HEK293 (cell line): ENCODE results near the gene GALNT9.

Source experiments
- CTCF ChIA-PET: fragments of 350-600 bp; formaldehyde crosslinking; extraction: SDS; loops from one replicate; lab custom pipeline; 2021; ENCODE audit warnings: antibody characterized with exemption; lab: Yijun Ruan, JAX
- POLR2A ChIA-PET: fragments of 300-600 bp; formaldehyde crosslinking; extraction: SDS; loops from one replicate; lab custom pipeline; 2020; ENCODE audit warnings: antibody characterized with exemption, inconsistent platforms; lab: Yijun Ruan, JAX
- H3K27ac ChIP-seq: fragments of 200-500 bp; sonication (Bioruptor generic); 2 replicates; pipeline ENCODE4 v1.5.1; 2014; ENCODE audit warnings: low read depth, low read length, control low read depth, inconsistent platforms; ENCODE audit errors: extremely low read depth
- H3K36me3 ChIP-seq, 2 experiments: fragments of 200-500 bp in 1 of 2; sonication (Bioruptor generic) in 1 of 2; 1 replicate in 1 of 2; 2 replicates in 1 of 2; pipeline ENCODE4 v1.5.1; 2014 to 2017; ENCODE audit warnings: inconsistent platforms in 2 of 2, low read length in 2 of 2; ENCODE audit not compliant: control insufficient read depth in 2 of 2, insufficient read depth in 1 of 2
- H3K4me1 ChIP-seq: fragments of 200-500 bp; sonication (Bioruptor generic); 2 replicates; pipeline ENCODE4 v1.5.1; 2014; ENCODE audit warnings: mild to moderate bottlenecking, low read length, inconsistent platforms; ENCODE audit not compliant: control insufficient read depth, insufficient read depth
- H3K4me3 ChIP-seq: 2 replicates; pipeline ENCODE4 v1.5.1; 2011; ENCODE audit warnings: low read depth, mild to moderate bottlenecking, control low read depth, low read length, moderate library complexity
- H3K9me3 ChIP-seq: fragments of 200-500 bp; sonication (Bioruptor generic); 2 replicates; pipeline ENCODE4 v1.5.1; 2014; ENCODE audit warnings: low read depth, low read length, inconsistent platforms; ENCODE audit not compliant: control insufficient read depth, insufficient read depth
- KLF9 ChIP-seq: fragments of 450-650 bp; formaldehyde crosslinking; IDR thresholded peaks from 2 replicates; pipeline ENCODE4 v1.5.1; 2016; ENCODE audit warnings: missing biosample characterization, missing genetic modification characterization, low read depth
- SP2 ChIP-seq: fragments of 450-650 bp; formaldehyde crosslinking; IDR thresholded peaks from 2 replicates; pipeline ENCODE4 v1.5.1; 2016; ENCODE audit warnings: missing biosample characterization, missing genetic modification characterization
- ZBTB17 ChIP-seq: fragments of 450-650 bp; formaldehyde crosslinking; IDR thresholded peaks from 2 replicates; pipeline ENCODE4 v1.5.1; 2016; ENCODE audit warnings: missing biosample characterization, missing genetic modification characterization
- ZFP3 ChIP-seq: fragments of 450-650 bp; formaldehyde crosslinking; IDR thresholded peaks from 2 replicates; pipeline ENCODE4 v1.5.1; 2016; ENCODE audit warnings: low read depth, missing biosample characterization, missing genetic modification characterization
- ZFP69B ChIP-seq: fragments of 450-650 bp; formaldehyde crosslinking; IDR thresholded peaks from 2 replicates; pipeline ENCODE4 v1.5.1; 2016; ENCODE audit warnings: missing biosample characterization, missing genetic modification characterization
- ZNF114 ChIP-seq: fragments of 450-650 bp; formaldehyde crosslinking; IDR thresholded peaks from 2 replicates; pipeline ENCODE4 v1.5.0; 2017; ENCODE audit warnings: missing biosample characterization, missing genetic modification characterization
- ZNF155 ChIP-seq: fragments of 450-650 bp; formaldehyde crosslinking; IDR thresholded peaks from 2 replicates; pipeline ENCODE4 v1.5.1; 2016; ENCODE audit warnings: missing biosample characterization, missing genetic modification characterization
- ZNF169 ChIP-seq: fragments of 450-650 bp; formaldehyde crosslinking; IDR thresholded peaks from 2 replicates; pipeline ENCODE4 v1.5.1; 2016; ENCODE audit warnings: missing biosample characterization, missing genetic modification characterization
- ZNF211 ChIP-seq: fragments of 450-650 bp; formaldehyde crosslinking; IDR thresholded peaks from 2 replicates; pipeline ENCODE4 v1.5.1; 2016; ENCODE audit warnings: low read depth, missing biosample characterization, missing genetic modification characterization
- ZNF248 ChIP-seq: fragments of 450-650 bp; formaldehyde crosslinking; IDR thresholded peaks from 2 replicates; pipeline ENCODE4 v1.5.1; 2017; ENCODE audit warnings: missing biosample characterization, missing genetic modification characterization
- ZNF37A ChIP-seq: fragments of 450-650 bp; IDR thresholded peaks from 2 replicates; pipeline ENCODE4 v1.5.1; 2018; ENCODE audit warnings: missing biosample characterization, missing genetic modification characterization
- ZNF473 ChIP-seq: fragments of 450-650 bp; formaldehyde crosslinking; IDR thresholded peaks from 2 replicates; pipeline ENCODE4 v1.5.1; 2017; ENCODE audit warnings: missing biosample characterization, missing genetic modification characterization
- ZNF529 ChIP-seq: fragments of 450-650 bp; formaldehyde crosslinking; IDR thresholded peaks from 2 replicates; pipeline ENCODE4 v1.5.1; 2017; ENCODE audit warnings: missing genetic modification characterization, missing biosample characterization; ENCODE audit not compliant: insufficient replicate concordance
- ZNF768 ChIP-seq: fragments of 450-650 bp; formaldehyde crosslinking; IDR thresholded peaks from 2 replicates; pipeline ENCODE4 v1.5.1; 2018; ENCODE audit warnings: missing biosample characterization, mild to moderate bottlenecking, missing genetic modification characterization
- ZNF777 ChIP-seq: fragments of 450-650 bp; formaldehyde crosslinking; IDR thresholded peaks from 2 replicates; pipeline ENCODE4 v1.5.1; 2017; ENCODE audit warnings: missing biosample characterization, missing genetic modification characterization, borderline replicate concordance
- ZNF791 ChIP-seq: fragments of 450-650 bp; formaldehyde crosslinking; IDR thresholded peaks from 2 replicates; pipeline ENCODE4 v1.5.1; 2016; ENCODE audit warnings: missing biosample characterization, missing genetic modification characterization
- TF ChIP-seq, protein P1 (sequence below): fragments of 450-650 bp; formaldehyde crosslinking; IDR thresholded peaks from 2 replicates; pipeline ENCODE4 v1.5.1; 2016; ENCODE audit warnings: missing biosample characterization, missing genetic modification characterization
- TF ChIP-seq, protein P2 (sequence below): fragments of 450-650 bp; formaldehyde crosslinking; IDR thresholded peaks from 2 replicates; pipeline ENCODE4 v1.5.1; 2016; ENCODE audit warnings: missing biosample characterization, missing genetic modification characterization
- TF ChIP-seq, protein P3 (sequence below): fragments of 450-650 bp; formaldehyde crosslinking; IDR thresholded peaks from 2 replicates; pipeline ENCODE4 v1.5.1; 2016; ENCODE audit warnings: missing biosample characterization, missing genetic modification characterization

Gene GALNT9

DNA sequence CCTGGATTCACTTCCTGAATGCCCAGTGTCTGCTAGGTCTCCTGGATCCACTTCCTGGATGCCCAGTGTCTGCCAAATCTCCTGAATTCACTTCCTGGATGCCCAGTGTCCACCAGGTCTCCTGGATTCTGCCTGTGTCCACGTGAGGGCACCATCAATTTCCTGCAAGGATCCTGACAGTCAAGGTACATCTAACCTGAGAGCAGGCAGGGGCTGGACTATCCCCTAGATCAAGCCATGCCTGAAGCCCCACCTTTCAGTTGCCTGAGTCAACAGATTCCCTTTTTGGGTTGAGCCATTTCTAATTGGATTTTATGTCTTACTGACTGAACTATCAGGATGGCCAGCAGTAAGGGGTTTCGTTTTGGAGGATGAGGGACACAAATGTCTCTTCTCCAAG, 49.5 kb downstream of the GALNT9 start:
- TF ChIP-seq ZBTB17 (tag by site-specific recombination), result no peak
- TF ChIP-seq ZNF211 (tag by site-specific recombination), result no peak
- TF ChIP-seq ZFP69B, result no peak
- TF ChIP-seq ZNF114, result no peak
- no peak for TF ChIP-seq ZNF248 (tag by site-specific recombination)
- TF ChIP-seq ZNF37A (tag by site-specific recombination), result no peak
- no peak for TF ChIP-seq ZNF169 (tag by site-specific recombination)
- TF ChIP-seq, protein P1, sequence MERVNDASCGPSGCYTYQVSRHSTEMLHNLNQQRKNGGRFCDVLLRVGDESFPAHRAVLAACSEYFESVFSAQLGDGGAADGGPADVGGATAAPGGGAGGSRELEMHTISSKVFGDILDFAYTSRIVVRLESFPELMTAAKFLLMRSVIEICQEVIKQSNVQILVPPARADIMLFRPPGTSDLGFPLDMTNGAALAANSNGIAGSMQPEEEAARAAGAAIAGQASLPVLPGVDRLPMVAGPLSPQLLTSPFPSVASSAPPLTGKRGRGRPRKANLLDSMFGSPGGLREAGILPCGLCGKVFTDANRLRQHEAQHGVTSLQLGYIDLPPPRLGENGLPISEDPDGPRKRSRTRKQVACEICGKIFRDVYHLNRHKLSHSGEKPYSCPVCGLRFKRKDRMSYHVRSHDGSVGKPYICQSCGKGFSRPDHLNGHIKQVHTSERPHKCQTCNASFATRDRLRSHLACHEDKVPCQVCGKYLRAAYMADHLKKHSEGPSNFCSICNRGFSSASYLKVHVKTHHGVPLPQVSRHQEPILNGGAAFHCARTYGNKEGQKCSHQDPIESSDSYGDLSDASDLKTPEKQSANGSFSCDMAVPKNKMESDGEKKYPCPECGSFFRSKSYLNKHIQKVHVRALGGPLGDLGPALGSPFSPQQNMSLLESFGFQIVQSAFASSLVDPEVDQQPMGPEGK (tag by site-specific recombination), result no peak
- TF ChIP-seq, protein P2, sequence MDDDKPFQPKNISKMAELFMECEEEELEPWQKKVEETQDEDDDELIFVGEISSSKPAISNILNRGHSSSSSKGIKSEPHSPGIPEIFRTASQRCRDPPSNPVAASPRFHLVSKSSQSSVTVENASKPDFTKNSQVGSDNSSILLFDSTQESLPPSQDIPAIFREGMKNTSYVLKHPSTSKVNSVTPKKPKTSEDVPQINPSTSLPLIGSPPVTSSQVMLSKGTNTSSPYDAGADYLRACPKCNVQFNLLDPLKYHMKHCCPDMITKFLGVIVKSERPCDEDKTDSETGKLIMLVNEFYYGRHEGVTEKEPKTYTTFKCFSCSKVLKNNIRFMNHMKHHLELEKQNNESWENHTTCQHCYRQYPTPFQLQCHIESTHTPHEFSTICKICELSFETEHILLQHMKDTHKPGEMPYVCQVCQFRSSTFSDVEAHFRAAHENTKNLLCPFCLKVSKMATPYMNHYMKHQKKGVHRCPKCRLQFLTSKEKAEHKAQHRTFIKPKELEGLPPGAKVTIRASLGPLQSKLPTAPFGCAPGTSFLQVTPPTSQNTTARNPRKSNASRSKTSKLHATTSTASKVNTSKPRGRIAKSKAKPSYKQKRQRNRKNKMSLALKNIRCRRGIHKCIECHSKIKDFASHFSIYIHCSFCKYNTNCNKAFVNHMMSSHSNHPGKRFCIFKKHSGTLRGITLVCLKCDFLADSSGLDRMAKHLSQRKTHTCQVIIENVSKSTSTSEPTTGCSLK, result no peak
- no peak for TF ChIP-seq ZNF777 (tag by site-specific recombination)
- no peak for TF ChIP-seq KLF9
- no peak for TF ChIP-seq ZNF768
- no peak for TF ChIP-seq ZNF529 (tag by site-specific recombination)
- no peak for TF ChIP-seq ZNF155 (tag by site-specific recombination)
- TF ChIP-seq ZFP3, result no peak
- no peak for TF ChIP-seq ZNF791
- no peak for TF ChIP-seq ZNF473 (tag by site-specific recombination)
- ChIA-PET POLR2A (no interaction called here), CTCF (no interaction called here)
- Histone ChIP-seq H3K9me3 (no peaks in the 10 kb centered on the region), H3K36me3 (no peaks in the 10 kb centered on the region), H3K27ac (no peak overlapping the region), H3K4me3 (no peak overlapping the region), H3K4me1 (no peaks in the 10 kb centered on the region)

DNA sequence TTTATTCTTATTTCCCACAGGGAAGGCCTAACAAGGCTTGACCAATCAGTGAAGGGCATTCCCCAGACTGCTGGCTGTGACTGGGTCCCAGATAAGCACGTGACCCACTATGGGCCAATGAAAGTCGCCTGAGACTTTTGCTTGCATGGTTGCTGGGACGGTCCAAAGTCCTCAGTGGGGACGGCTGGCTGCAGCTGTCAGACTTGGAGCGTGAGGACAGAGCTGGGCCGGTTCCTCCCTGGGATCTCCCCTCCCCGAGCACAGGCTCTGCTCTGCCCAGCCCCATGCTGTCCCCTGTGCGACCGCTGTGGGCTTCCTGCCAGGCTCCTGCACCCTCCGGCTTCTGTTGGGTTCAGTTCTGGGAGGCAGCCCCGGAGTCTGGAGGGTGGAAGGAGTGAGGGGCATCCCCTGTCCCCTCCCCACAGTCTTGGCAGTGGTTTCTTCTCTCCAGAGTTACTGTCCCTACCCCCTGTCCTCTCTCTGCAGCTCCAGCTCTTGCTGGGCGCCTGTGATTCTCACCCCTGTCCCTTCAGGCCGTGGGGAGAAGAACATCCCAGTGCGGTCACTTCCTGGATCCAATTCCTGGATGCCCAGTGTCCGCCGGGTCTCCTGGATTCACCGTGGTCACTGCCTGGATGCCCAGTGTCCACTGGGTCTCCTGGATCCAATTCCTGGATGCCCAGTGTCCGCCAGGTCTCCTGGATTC, 50.1 kb downstream of the GALNT9 start:
- Histone ChIP-seq H3K27ac (no peak overlapping the region), H3K9me3 (no peaks in the 10 kb centered on the region), H3K36me3 (no peaks in the 10 kb centered on the region), H3K4me1 (no peaks in the 10 kb centered on the region), H3K4me3 (no peak overlapping the region)
- POLR2A ChIA-PET, result no interaction called here
- TF ChIP-seq ZNF211 (tag by site-specific recombination) (no peak), SP2 (tag by site-specific recombination) (peak; percentile 40)
- TF ChIP-seq, protein P3, sequence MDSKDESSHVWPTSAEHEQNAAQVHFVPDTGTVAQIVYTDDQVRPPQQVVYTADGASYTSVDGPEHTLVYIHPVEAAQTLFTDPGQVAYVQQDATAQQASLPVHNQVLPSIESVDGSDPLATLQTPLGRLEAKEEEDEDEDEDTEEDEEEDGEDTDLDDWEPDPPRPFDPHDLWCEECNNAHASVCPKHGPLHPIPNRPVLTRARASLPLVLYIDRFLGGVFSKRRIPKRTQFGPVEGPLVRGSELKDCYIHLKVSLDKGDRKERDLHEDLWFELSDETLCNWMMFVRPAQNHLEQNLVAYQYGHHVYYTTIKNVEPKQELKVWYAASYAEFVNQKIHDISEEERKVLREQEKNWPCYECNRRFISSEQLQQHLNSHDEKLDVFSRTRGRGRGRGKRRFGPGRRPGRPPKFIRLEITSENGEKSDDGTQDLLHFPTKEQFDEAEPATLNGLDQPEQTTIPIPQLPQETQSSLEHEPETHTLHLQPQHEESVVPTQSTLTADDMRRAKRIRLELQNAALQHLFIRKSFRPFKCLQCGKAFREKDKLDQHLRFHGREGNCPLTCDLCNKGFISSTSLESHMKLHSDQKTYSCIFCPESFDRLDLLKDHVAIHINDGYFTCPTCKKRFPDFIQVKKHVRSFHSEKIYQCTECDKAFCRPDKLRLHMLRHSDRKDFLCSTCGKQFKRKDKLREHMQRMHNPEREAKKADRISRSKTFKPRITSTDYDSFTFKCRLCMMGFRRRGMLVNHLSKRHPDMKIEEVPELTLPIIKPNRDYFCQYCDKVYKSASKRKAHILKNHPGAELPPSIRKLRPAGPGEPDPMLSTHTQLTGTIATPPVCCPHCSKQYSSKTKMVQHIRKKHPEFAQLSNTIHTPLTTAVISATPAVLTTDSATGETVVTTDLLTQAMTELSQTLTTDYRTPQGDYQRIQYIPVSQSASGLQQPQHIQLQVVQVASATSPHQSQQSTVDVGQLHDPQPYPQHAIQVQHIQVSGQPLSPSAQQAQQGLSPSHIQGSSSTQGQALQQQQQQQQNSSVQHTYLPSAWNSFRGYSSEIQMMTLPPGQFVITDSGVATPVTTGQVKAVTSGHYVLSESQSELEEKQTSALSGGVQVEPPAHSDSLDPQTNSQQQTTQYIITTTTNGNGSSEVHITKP (tag by site-specific recombination), result 0 out of 2 replicates have a peak, but pooled peaks have one; percentile 27
- CTCF ChIA-PET, result no interaction called here
